GM18870 (cell line): ENCODE results near the gene EAF1.
"Not testable (repeated sequence)": the region's sequence is repeated elsewhere in the genome, so short reads cannot be mapped to it uniquely, and the experiment has no call there.

Source experiments
- ATAC-seq: cut with Tn5 transposase; IDR thresholded peaks from one replicate; pipeline ENCODE4 v1.9.1; 2021; ENCODE audit warnings: moderate library complexity; ENCODE audit not compliant: unreplicated experiment

The EAF1 gene

DNA sequence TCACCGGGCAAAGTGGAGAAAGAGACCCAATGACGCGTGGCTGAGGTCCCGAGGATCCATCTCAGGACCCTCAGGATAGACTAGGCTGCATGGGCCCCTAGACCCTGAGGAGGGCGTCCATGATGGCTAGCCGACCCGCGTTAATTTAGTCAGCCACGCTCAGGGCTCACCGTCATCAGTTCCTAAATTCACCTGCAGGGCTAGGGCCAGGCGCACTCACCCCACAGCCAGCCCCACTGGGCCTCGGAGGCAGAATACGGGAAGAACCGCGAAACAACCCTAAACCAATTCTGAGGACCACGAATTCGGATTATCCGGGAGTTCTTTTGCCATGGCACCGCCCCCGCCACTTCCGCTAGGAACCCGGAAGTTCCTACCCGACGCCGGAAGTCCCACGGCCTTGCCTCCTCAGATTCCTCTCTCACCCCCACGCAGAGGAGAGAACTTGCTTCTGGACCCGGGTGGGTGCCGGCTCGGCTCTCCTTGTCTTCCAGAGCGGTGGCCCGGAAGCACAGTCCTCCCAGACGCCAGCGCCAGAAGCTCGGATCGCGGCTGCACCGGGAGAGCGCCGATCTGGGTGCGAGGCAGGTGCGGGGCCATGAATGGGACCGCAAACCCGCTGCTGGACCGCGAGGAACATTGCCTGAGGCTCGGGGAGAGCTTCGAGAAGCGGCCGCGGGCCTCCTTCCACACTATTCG, at the start of gene EAF1, which contains the start of gene METTL6:
TSS of gene EAF1 (plus strand) at position 417 of the 699 bp plus-strand sequence. CDS start at position 599, 182 bp downstream.
TSS of gene METTL6 (minus strand) at position 363 of the 699 bp plus-strand sequence. CDS start 1,033 bp downstream, outside the sequence.
- peak; percentile 74 for ATAC-seq

DNA sequence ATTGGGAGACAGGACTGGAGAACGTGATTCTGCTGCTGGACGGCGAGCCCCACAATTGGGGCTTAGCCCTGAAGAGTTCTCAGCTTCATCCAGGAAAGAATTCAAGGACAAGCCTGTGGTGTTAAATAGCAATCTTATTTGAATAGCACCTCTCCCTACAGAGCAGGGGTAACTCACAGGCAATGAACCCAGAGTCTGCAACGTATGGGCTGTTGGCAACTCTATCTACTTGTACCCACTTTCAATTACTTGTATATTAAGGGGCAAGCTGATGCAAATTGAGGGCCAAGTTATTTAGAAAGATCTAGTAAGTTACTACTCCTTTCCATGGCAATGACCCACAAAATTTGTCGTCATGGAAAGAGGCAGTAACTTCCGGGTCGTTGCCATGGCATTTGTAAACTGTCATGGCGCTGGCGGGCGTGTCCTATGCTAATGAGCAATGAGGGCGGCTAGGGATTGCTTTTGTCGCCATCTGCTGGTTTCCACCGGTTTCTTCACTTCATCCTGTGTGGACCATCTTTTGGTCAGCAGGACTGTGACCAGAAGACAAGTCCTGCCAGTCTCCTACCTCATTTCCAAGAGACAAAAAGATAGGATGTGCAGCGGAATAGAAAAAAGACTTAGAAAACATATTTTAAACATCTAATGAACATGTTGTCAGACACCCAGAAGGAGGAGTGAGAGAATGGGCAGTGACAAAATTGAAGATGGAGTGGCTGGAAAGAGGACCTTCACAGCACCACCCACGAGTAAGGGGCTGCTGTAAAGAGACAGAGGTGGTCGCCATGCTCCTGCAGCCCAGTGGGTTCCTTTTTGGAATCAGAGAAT, 49.2 kb upstream of the EAF1 start:
- ATAC-seq = peak; percentile 81

DNA sequence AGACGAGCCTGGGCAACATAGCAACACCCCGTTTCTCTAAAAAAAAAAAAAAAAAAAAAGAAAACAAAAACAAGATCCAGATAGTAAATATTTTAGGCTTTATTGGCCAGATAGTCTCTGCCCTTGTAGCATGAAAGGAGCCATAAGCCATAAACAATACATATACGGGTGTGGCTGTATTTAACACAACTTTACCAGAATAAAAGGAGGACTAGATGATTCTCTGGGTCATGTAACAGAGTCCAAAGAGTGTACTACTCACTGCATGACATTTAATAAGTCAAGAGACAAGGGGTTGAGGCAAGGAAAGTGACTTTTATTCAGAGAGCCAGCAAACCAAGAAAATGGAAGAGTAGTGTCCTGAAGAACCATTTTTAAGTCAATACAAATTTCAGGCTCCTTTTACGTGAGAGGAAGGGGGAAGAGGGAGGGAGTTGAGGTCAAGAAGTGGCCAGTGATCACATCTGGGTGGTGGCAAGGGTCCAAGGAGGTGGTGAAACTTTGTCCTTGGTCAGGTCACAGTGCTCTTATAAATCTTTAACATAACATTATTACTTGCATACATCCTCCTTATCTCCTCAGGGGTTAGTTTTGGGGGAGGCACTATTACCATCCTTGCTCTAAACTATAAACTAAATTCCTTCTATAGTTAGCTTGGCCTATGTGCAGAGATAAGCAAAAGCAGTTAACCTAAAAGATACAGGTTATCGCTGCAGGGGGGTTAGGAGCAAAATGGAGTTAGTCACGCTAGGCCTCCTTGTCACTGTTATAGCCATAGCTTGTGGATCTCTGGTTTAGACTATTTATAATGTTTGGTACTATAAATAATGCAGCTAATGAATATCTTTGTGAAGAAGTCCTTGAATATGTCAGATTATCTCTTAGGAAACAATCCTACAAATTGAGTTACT, 46.2 kb upstream of the EAF1 start:
- no peak for ATAC-seq

DNA sequence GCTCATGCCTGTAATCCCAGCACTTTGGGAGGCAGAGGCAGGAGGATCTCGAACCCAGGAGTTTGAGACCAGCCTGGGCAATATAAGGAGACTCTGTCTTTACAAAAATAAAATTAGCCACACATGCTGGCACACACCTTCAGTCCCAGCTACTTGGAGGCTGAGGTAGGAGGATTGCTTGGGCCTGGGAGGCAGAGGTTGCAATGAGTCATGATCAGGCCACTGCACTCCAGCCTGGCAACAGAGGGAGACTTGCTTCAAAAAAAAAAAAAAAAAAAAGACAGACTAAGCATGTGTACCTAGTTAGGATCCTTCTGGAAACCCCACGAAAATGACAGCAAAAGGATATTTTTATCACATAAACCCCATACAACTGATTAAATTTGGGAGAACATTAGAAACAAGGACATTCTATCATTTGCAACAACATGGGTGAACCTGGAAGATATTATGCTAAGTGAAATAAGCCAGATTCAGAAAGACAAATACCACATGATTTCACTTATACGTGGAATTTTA, 44.9 kb upstream of the EAF1 start:
- no peak for ATAC-seq

DNA sequence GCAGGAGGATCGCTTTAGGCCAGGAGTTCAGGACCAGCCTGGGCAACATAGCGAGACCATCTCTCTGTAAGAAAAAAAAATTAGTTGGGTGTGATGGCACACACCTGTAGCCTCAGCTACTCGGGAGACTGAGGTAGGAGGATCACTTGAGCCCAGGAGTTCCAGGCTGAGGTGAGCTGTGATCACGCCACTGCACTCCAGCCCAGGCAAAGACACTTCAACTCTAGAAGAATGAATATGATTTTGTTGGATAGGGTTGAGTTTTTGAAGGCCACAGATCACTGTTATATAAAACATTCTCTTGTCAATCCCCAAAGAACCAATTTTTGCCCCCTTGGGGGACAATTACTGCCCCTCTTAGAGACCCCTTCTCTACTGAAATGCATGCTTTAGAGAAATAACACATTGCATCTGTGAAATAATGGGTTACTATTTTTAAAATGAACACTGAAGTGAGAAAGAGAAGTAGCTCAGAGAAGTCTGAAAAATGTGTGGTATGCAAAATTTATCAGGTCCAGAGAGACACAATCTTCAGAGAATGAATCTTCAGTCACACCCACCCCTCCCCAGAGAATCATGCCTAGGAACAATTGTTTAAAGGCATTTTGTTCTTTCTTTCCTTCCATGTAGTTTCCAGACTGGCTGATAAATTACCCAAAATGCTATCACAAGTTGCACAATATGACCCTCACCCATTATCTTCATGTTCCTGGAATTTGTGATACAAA, 42.7 kb upstream of the EAF1 start:
- ATAC-seq = peak; percentile 69

DNA sequence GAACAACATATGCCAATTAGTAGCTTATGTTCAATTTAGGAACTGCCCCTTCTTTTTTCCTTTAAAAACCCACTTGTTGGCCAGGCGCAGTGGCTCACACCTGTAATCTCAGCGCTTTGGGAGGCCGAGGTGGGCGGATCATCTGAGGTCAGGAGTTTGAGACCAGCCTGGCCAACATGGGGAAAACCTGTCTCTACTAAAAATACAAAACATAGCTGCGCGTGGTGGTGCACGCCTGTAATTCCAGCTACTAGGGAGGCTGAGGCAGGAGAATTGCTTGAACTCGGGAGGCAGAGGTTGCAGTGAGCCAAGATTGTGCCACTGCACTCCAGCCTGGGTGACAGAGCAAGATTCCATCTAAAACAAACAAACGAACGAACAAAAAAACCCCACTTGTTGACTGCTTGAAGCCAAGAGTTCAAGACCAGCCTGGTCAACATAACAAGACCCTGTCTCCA, 42.1 kb upstream of the EAF1 start:
- ATAC-seq = not testable (repeated sequence)

DNA sequence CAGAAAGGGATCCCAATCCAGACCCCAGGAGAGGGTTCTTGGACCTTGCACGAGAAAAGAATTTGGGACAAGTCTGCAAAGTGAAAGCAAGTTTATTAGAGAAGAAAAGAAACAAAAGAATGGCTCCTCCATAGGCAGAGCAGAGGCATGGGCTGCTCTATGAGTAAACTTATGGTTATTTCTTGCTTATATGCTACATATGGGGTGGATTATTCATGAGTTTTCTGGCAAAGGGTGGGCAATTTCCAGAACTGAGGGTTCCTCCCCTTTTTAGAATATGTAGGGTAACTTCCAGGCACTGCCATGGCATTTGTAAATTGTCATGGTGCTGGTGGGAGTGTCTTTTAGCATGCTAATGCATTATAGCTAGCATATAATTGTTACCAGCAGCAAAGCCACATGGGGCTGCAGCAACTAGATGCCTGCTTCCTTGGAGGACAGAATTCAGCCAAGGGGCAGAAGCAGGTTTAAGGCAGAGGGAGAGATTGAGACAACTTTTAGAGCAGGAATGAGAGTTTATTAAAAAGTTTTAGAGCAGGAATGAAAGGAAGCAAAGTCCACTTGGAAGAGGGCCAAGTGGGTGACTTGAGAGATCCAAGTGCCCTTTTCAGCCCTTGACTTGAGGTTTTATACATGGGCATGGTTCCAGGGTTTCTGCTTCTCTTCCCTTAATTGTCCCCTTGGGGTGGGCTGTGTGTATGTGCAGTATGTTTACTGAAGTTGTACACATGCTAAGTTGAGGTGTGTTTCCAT, 41.3 kb upstream of the EAF1 start:
- no peak for ATAC-seq

DNA sequence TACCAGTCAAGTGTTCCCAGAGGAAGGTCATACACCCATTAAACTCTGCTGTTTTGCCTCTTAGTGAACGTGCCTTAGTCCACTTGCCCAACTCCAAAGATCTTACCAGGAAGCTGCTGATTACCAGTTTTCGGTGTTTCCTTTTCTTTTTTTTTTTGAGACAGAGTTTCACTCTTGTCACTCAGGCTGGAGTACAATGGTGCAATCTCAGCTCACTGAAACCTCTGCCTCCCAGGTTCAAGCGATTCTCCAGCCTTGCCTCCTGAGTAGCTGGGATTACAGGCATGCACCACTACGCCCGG, 40.8 kb upstream of the EAF1 start:
- ATAC-seq = not testable (repeated sequence)

DNA sequence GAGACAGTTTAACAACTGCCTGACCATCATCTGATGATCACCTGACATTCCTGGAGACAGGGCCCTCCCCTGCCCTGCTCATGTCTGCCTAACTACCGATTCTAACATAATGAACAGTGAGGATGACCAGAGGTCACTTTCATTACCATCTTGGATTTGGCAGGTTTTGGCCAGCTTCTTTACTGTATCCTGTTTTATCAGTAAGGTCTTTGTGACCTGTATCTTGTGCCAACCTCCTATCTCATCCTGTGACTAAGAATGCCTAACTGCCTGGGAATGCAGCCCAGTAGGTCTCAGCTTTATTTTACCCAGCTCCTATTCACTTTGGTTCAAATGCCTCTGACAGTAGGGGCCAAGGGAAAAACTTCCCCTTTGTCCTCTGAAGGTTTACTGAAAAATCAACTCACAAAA, 40.2 kb upstream of the EAF1 start:
- no peak for ATAC-seq

DNA sequence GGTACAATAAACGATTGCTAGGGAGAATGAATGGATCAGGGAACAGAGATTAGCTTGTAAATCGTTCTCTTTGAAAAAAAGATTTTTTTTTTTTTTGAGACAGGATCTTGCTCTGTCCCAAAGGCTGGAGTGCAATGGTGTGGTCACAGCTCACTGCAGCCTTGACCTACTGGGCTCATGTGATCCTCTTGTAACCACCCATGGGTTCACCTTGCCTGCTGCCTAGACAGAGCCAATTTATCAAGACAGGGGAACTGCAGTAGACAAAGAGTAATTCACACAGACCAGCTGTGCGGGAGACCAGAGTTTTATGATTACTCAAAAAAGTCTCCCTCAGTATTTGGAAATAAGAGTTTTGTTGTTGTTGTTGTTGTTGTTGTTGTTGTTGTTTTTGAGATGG, 39.7 kb upstream of the EAF1 start:
- no peak for ATAC-seq

DNA sequence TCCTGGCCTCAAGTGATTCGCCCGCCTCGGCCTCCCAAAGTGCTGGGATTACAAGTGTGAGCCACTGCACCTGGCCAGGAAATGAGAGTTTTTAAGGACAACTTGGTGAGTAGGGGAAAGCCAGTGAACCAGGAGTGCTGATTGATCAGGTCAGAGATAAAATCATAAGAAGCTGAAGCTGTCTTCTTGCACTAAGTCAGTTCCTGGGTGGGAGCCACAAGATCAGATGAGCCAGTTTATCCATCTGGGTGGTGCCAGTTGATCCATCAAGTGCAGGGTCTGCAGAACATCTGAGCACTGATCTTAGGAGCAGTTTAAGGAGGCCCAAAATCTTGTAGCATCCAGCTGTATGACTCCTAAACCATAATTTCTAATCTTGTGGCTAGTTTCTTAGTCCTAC, 39.1 kb upstream of the EAF1 start:
- ATAC-seq = not testable (repeated sequence)

DNA sequence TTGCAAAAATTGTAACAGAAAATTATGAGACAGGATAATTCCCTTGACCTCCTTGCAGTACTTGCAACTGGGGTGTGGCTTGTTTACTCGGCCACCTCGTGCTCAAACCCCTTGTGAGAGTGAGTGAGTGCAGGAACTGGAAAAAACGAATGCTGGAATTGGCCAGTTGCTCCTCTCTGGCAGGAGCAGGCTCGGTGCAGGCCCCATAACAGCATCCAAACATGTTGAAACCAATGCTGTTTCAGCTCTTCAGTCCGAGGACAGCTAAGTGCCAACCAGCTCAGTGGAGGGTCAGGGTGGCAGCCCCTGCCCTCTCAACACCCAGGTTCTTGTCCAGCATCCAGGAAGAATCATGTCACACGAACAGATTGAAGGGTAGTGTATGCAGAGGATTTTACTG, 36.9 kb upstream of the EAF1 start:
- no peak for ATAC-seq

DNA sequence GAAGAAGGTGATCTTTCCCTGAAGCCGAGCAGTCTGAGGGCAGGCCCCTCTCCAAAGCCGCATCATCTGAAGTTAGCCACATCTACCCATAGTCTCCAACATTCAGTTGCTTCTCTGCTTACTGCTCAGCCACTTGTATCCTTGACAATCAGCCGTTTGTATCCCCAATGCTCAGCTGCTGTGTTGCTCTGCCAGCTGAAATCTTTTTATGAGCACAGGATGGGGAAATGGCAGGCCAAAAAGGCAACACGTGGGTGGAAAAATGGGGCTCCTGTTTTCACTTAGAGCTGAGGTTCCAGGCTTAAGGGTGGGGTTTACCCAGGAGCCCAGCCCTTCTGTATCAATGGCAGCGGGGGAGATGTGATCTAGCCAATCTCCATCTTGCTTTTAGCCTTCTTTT, 36.4 kb upstream of the EAF1 start:
- no peak for ATAC-seq

DNA sequence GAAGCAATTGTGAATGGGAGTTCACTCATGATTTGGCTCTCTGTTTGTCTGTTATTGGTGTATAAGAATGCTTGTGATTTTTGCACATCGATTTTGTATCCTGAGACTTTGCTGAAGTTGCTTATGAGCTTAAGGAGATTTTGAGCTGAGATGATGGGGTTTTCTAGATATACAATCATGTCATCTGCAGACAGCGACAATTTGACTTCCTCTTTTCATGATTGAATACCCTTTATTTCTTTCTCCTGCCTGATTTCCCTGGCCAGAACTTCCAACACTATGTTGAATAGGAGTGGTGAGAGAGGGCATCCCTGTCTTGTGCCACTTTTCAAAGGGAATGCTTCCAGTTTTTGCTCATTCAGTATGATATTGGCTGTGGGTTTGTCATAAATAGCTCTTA, 34.1 kb upstream of the EAF1 start:
- ATAC-seq = not testable (repeated sequence)

DNA sequence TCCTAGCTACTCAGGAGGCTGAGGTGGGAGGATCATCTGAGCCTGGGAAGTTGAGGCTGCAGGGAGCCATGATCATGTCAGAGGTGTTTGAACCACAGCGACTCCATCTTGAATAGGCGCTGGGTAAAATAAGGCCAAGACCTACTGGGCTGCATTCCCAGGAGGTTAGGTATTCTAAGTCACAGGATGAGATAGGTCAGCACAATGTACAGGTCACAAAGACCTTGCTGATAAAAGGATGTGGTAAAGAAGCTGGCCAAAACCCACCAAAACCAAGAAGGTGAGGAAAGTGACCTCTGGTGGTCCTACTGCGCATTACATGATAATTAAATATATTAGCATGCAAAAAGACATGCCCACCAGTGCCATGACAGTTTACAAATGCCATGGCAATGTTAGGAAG, 28.7 kb upstream of the EAF1 start:
- not testable (repeated sequence) for ATAC-seq

DNA sequence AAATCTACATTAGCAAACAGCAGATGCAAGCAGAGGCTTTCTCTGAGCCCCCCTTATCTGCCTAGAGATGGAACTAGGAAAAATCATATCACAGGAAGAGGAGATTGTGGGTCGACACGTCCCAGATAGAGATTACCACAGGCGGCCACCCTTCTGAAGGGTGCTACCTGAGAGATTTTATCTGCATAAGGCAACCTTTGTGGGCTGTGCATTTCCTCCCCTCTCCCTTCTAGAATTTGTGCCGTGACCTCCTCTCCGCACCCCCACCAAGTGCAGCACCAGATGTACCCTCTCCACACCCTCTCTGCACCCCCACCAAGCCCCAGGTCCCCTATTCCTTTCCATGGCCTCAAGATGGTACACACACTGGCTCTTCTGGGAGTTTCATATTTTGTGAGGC, 27.4 kb upstream of the EAF1 start:
- ATAC-seq = no peak

DNA sequence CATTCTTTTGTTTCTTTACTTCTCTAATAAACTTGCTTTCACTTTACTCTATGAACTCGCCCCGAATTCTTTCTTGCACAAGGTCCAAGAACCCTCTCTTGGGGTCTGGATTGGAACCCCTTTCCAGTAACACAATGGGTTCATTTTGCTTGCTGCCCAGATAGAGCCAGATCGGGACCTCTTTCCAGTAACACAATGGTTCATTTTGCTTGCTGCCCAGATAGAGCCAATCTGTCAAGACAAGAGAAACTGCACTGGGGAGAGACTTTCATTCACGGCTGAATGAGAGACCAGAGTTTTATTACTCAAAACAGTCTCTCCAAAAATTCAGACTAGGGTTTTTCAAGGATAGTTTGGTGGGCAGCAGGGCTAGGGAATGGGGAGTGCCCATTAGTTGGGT, 25.5 kb upstream of the EAF1 start:
- no peak for ATAC-seq

DNA sequence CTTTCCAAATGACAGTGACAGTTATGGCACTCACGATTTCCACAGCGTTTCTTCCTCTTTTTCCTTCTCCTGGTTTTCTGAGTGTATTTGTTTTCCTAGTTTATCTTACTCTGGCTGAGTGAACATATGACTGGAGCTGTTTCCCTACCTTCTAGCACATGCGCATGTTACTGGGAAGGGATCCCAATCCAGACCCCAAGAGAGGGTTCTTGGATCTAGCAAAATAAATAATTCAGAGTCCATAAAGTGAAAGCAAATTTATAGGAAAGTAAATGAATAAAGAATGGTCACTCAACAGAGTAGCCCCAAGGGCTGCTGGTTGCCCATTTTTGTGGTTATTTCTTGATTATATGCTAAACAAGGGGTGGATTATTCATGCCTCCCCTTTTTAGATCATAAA, 23.9 kb upstream of the EAF1 start:
- no peak for ATAC-seq

DNA sequence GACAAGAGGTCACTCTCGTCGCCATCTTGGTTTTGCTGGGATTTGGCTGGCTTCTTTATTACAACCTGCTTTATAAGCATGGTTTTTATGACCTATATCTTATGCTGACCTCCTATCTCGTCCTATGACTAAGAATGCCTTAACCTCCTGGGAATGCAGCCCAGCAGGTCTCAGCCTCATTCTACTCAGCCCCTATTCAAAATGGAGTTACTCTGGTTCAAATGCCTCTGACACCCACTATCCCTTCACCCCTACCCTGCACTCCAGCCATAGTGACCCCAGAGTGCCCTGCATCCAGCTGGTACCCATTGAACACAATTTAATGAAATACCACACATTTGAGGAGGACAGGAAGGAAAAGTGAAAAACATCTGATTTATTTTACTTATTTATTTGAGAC, 23.4 kb upstream of the EAF1 start:
- no peak for ATAC-seq

DNA sequence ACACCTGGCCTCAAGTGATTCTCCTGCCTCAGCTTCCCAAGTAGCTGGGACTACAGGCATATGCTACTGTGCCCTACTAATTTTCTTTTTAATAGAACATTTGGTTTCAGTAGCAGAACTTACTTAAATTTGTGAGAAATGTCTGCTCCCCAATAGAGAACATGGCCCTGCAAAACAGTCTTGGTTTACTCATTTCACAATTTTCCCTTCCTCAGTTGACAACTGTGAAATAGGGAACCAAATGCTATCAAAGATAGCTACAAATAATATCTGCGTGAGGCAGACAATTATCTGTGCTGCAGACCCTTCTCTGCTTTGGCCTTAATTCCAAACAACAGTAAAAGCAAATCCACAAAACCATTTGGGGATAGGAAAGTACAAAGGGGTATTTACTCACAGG, 22.6 kb upstream of the EAF1 start:
- no peak for ATAC-seq
